Measurements from ENCODE around the gene MYBPHL.

The MYBPHL gene

GRCh38 chr1:109242387-109242786 lies 64.4 kb downstream of the MYBPHL start:
- no peak overlapping the region for H3K27ac ChIP-seq
- no peak for TF ChIP-seq CTCF (IDR thresholded peaks at IDR 0.05)
- no peak for TF ChIP-seq ZFX (IDR thresholded peaks at IDR 0.05; ENCODE audit: borderline replicate concordance)

All from 22Rv1 (cell line).